Heart right ventricle (tissue), 16 donors: ENCODE results near the gene UNC5B. TPM values are rescaled to one million over a fixed set of nuclear protein-coding genes. Genes with fewer than 3 reads are reported as not detected.

ENCODE experiments used
- ATAC-seq, 8 donors: fragments of 200-7000 bp; cut with Tn5 transposase; one replicate each; pipeline ENCODE4 v1.9.1; 2020; ENCODE audit warnings: mild to moderate bottlenecking in 8 of 8, moderate library complexity in 8 of 8, moderate number of reproducible peaks in 1 of 8
- DNase-seq, 2 donors: peaks; one replicate each; pipeline ENCODE4 v3.0.0-alpha.2; 2020
- H3K27ac ChIP-seq, 10 donors: fragments of 200-600 bp; sonication (generic) in 2 of 10; one replicate each; pipeline versions ENCODE4 v1.5.0 to v1.8.0; 2020 to 2022; ENCODE audit warnings: mild to moderate bottlenecking in 3 of 10
- H3K27me3 ChIP-seq, 7 donors: fragments of 200-600 bp; one replicate each; pipeline ENCODE4 v1.8.0; 2021 to 2022; ENCODE audit warnings: mild to moderate bottlenecking in 2 of 7
- H3K36me3 ChIP-seq, 9 donors: fragments of 200-600 bp; sonication (generic) in 1 of 9; one replicate each; pipeline versions ENCODE4 v1.5.0 to v1.8.0; 2020 to 2022; ENCODE audit warnings: mild to moderate bottlenecking in 2 of 9
- H3K4me1 ChIP-seq, 9 donors: fragments of 200-600 bp; sonication (generic) in 1 of 9; one replicate each; pipeline versions ENCODE4 v1.5.0 to v1.8.0; 2020 to 2022; ENCODE audit warnings: mild to moderate bottlenecking in 4 of 9
- H3K4me3 ChIP-seq, 10 donors: fragments of 200-600 bp; sonication (generic) in 2 of 10; one replicate each; pipeline versions ENCODE4 v1.5.0 to v1.8.0; 2020 to 2022; ENCODE audit warnings: mild to moderate bottlenecking in 7 of 10, moderate library complexity in 2 of 10
- H3K9me3 ChIP-seq, 11 donors: fragments of 200-600 bp in 10 of 11; sonication (generic) in 2 of 11; one replicate each; pipeline versions ENCODE4 v1.5.0 to v1.8.0; 2013 to 2022; ENCODE audit warnings: mild to moderate bottlenecking in 2 of 11, control low read depth in 1 of 11, moderate library complexity in 1 of 11
- WGBS, 2 donors: extraction: QIAGEN DNeasy Blood & Tissue Kit; methylation state at CpG; one replicate each; pipeline ENCODE4 v1.1.7; 2013; ENCODE audit warnings: inconsistent platforms in 1 of 2; 5-methylcytosine and 5-hydroxymethylcytosine counted together
- intact Hi-C, 10 donors: fragments of 100-400 bp; cut with DNase I; formaldehyde crosslinking; loops; one replicate each; pipeline versions ENCODE4 v1.11.1 to v1.14.2; 2022
- polyA plus RNA-seq, 2 donors: library from polyadenylated mRNA; stranded (reverse); fragments of 200-250 nt; gene quantifications; one replicate each; pipeline ENCODE4 v1.2.3, GENCODE V29; 2013
- total RNA-seq, 10 donors: library from RNA; stranded (reverse); fragmentation: NEBNext Ultra II Directional in 3 of 10; extraction: Animal tissue kit (Norgen Biotek cat#: 25700) in 3 of 10; gene quantifications; one replicate each; pipeline versions ENCODE4 v1.2.1 to v1.2.4, GENCODE V29; 2021 to 2023
- TF ChIP-seq, protein P1 (sequence below), 9 donors: fragments of 200-600 bp; sonication (generic) in 2 of 9; IDR thresholded peaks; one replicate each; pipeline versions ENCODE4 v1.5.0 to v1.8.0; 2021 to 2022; ENCODE audit warnings: antibody characterized with exemption in 9 of 9, mild to moderate bottlenecking in 5 of 9, moderate library complexity in 1 of 9
- donor health status: Arrhythmogenic right ventricular cardiomyopathy.
- donor health status: ischemic (EF 13 %, LVEDD 7.1; RV severe dilation, severe dysfunction).
- donor health status: healthy with polysubstance abuse.
- donor health status: DM: no; HTN: yes; CAD: no.
- donor health status: DM: no; HTN: no; CAD: no.
- donor health status: ischemic (EF 25% LVEDD 6.9; RV normal size, moderate dysfunction).
- donor health status: ischemic (EF 25% LVEDD 5.7; RV mildly dilated, moderate dysfunction).
- donor health status: healthy.
- donor health status: DM: yes; HTN: yes; CAD: no.
- donor health status: Ischemic cardiomyopathy.
- donor health status: ischemic (EF 35%, LVEDD 5.7; RV mildly dilated, moderate dysfunction).
- donor health status: nonischemic (EF 11% LVEDD 7.7; RV severe dilation, severe dysfunction).
- donor health status: DM: yes; HTN: yes; CAD: no.
- donor health status: PGD.
- donor health status: ischemic (EF 29% LVEDD 5.4; RV normal size, mild dysfunction).
- donor health status: nonischemic (EF 23%, LVEDD 6.1; RV moderate dilation, normal function).

The UNC5B gene
- total and polyA plus RNA-seq, 12 donors, result 3.3 to 20.6 (median 12.1) TPM

DNA sequence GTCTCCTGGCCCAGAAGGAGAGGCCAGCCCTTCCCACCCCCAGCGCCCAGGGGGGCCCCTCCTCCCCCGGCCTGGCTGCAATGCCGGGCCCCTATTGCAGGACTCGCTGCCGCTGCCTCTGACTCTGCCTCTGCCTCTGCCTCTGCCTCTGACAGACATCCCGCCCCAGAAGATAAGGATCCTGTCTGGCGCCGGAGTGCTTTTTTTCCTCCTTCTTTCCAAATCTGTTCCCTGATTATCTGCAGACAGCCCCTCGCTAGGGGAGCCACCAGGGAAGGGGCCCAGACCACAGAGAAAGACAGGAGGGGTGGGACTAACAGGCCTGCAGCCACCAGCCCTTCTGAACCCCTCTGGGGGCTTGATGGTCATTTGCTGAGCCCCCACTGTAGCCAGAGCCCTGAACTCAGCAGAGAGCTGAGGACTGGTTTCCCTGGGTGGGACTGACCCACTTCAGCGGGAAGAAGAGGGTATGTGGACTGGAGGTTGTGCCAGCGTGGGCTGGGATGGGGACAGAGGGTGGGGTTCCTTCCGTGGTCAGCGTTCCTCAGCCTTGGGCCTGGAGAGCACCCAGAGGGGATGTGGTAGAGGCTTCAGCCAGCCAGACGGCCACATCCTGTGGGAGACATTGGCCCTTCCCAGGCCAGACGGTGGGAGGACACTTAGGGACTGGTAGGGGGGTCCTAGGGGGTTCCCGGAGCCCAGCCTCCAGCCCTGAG lies 22.8 kb downstream of the UNC5B start:
- Histone ChIP-seq H3K9me3 (no peaks in the 10 kb centered on the region), H3K4me3 (peak overlapping the region in 4 of 10 donors; percentile 12 to 30 (median 20)), H3K4me1 (peaks cover 59 to 100% (median 87%) of the 10 kb centered on the region in 9 donors), H3K36me3 (no peaks in the 10 kb centered on the region), H3K27me3 (no peaks in the 10 kb centered on the region), H3K27ac (peak overlapping the region; percentile 13 to 85 (median 64))
- intact Hi-C loops, result loop anchor here in 2 of 10 donors (1.0 to 5.0 kb wide), 3 partner anchors 22 to 32 kb away; partner anchors contain the start of gene UNC5B (in 2 of the 2)
- peak; percentile 53 to 84 (median 74) for ATAC-seq
- 16 to 32% methylated on average over 16 of the region's 16 CpGs for WGBS, 2 donors
- TF ChIP-seq, protein P1, sequence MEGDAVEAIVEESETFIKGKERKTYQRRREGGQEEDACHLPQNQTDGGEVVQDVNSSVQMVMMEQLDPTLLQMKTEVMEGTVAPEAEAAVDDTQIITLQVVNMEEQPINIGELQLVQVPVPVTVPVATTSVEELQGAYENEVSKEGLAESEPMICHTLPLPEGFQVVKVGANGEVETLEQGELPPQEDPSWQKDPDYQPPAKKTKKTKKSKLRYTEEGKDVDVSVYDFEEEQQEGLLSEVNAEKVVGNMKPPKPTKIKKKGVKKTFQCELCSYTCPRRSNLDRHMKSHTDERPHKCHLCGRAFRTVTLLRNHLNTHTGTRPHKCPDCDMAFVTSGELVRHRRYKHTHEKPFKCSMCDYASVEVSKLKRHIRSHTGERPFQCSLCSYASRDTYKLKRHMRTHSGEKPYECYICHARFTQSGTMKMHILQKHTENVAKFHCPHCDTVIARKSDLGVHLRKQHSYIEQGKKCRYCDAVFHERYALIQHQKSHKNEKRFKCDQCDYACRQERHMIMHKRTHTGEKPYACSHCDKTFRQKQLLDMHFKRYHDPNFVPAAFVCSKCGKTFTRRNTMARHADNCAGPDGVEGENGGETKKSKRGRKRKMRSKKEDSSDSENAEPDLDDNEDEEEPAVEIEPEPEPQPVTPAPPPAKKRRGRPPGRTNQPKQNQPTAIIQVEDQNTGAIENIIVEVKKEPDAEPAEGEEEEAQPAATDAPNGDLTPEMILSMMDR (IDR thresholded peaks at IDR 0.05), result no peak
- DNase-seq, result peak; percentile 70 to 74

DNA sequence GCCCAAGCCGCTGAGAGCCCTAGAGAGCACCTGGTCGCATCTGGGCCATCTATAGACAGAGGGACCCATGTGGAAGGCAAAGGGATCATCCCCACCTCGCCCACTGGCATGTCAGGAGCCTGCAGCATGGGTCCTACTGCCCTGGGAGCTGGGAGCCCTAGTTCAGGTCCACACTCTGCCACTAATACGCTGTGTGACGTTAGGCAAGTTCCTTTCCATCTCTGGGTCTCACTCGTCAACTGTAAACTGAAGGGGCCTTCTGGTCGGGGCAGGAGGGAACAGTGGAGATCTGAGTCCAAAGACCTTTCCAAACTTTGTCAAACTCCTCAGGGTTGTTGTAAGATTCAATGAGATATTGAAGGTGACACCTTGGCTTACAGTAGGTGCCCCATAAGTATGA lies 23.4 kb downstream of the UNC5B start:
- Histone ChIP-seq H3K4me1 (peaks cover 59 to 100% (median 87%) of the 10 kb centered on the region in 9 donors), H3K9me3 (no peaks in the 10 kb centered on the region), H3K4me3 (no peak overlapping the region), H3K27me3 (no peaks in the 10 kb centered on the region), H3K36me3 (no peaks in the 10 kb centered on the region), H3K27ac (peak overlapping the region in 7 of 10 donors; percentile 5 to 85 (median 69))
- intact Hi-C loops, result loop anchor here in 2 of 10 donors (1.0 to 2.0 kb wide), 2 partner anchors 23 to 24 kb away; partner anchors contain the start of gene UNC5B (in 2 of the 2)
- TF ChIP-seq, protein P1 (IDR thresholded peaks at IDR 0.05), result no peak
- no peak for DNase-seq
- ATAC-seq, result no peak
- 88% methylated on average over 7 of the region's 7 CpGs for WGBS, 2 donors

DNA sequence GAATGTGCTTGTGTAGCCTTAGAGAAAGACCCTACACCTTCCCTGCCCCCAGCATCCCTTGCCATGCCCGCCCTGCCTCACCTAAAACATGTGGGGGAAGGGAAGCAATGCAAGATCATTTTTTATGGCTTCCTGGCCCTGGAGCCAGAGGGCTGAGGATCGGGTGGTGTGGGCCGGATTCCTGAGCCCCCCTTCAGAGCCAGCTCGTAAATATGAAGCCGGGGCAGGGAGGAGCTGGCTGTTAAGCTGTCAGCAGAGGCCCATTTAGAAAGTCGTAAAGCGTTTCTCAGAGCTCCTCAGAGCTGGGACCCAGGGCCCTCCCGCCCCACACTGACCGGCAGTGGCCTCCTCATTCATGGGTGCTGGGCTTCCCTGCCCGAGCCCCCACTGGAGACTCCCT lies 23.9 kb downstream of the UNC5B start:
- H3K4me1 ChIP-seq, result peaks cover 60 to 100% (median 87%) of the 10 kb centered on the region in 9 donors
- peak overlapping the region in 6 of 10 donors; percentile 55 to 85 (median 72) for H3K27ac ChIP-seq
- no peaks in the 10 kb centered on the region for H3K36me3 ChIP-seq
- intact Hi-C loops, result no loop called here
- H3K27me3 ChIP-seq, result no peaks in the 10 kb centered on the region
- WGBS, 2 donors, result 73 to 77% methylated on average over 10 of the region's 10 CpGs
- TF ChIP-seq, protein P1 (IDR thresholded peaks at IDR 0.05), result no peak
- DNase-seq (no peak), ATAC-seq (no peak)
- no peaks in the 10 kb centered on the region for H3K9me3 ChIP-seq
- H3K4me3 ChIP-seq, result no peak overlapping the region

DNA sequence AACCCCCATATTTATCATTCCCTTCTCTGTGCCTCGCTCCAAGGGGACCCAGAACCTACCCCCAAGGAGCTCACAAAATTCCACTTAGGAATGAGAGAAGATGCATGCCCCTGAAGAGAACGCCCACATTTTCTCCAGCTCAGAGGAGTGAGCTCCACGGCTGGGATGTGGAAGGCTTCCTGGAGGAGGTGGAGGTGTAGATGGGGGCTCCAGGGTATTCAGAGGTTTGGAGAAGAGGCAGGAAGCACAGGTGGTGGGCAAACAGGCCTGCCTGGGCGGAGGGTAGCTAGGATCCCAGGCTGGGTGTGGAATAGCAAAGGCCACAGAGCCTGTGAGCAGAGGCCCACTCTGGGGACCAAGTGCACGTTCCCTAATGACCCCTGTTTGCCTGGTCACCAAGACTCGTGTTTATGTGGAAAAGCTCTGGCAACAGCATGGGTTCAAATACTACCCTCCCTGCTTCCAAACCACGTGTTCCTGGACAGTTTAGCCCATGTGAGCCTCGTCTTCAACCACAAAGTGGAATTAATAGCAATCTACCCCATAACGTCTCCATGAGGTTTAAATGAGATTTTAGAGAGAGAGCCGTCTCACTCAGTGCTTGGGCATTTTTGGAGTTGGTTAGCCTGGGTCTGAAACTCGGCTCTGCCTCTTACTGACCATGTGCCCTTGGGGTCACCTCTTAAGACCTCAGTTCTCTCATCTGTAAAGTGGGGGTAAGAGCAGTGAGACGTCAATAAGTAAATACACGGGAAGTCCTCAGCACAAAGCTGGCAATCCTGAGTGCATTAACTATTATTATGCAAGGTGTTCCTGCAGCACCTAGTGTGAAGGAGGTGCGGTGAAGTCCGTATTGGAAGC lies 24.7 kb downstream of the UNC5B start:
- Histone ChIP-seq H3K4me3 (no peak overlapping the region), H3K9me3 (no peaks in the 10 kb centered on the region), H3K27ac (peak overlapping the region in 3 of 10 donors; percentile 60 to 80 (median 75)), H3K27me3 (no peaks in the 10 kb centered on the region), H3K36me3 (no peaks in the 10 kb centered on the region), H3K4me1 (peaks cover 59 to 100% (median 87%) of the 10 kb centered on the region in 9 donors)
- DNase-seq, result no peak
- TF ChIP-seq, protein P1 (IDR thresholded peaks at IDR 0.05), result no peak
- intact Hi-C loops, result no loop called here
- ATAC-seq, result no peak
- WGBS, 2 donors, result 87 to 90% methylated on average over 15 of the region's 15 CpGs
